Medulla oblongata (tissue), 1 donor: ENCODE measurements around the gene TRMT11.
A peak's percentile ranks its signal among the peaks of the same experiment; 100 is the strongest.
"Not testable (repeated sequence)": the region's sequence is repeated elsewhere in the genome, so short reads cannot be mapped to it uniquely, and the experiment has no call there.

Experiments
- DNase-seq: peaks from one replicate; pipeline ENCODE4 v3.0.0-alpha.2; 2015; ENCODE audit errors: extremely low spot score

The TRMT11 gene

DNA sequence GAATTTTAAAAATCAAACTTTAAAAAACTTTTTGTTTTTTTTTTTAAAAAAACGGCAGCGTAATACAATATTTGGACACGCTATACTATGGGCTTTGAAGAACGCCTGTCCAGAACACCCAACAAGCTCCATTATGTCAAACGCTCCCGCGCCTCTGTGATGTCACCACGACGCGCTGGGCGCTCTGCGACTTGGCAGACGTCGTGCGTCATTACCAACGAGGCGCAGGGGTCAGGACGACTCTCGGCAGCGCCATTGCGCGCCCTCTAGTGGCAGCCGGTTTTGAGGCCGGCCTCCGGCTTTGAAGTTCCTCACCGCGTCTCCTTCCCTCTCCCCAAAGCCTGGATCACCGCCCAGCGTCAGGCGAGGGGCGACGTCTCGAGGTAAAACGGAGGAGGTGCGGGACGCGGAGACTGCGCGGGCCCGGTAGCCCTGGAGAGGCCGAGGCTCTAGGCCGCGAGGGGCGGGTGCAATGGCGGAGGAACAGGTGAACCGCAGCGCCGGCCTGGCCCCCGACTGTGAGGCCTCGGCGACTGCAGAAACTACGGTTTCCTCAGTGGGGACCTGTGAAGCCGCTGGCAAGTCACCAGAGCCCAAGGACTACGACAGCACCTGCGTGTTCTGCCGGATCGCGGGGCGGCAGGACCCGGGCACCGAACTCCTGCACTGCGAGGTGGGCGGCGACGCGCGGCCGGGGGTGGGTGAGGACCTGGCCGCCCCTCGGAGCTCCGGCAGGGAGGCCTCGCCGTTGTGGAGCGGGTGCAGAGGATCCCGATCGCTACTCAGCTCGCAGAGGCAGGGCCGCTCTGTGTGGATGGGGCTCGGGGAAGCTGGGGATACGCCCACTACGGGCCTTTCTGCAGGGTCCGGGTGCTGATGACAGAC lies 29.6 kb upstream of the TRMT11 start, which contains the start of gene HINT3:
Gene HINT3, plus strand, starts transcription at position 265 of the 885 bp plus-strand sequence. Its CDS starts 208 bp downstream, at position 473.
- peak; percentile 98 for DNase-seq

GRCh38 chr6:125957391-125957693 lies 29.0 kb upstream of the TRMT11 start:
- DNase-seq, result no peak

DNA sequence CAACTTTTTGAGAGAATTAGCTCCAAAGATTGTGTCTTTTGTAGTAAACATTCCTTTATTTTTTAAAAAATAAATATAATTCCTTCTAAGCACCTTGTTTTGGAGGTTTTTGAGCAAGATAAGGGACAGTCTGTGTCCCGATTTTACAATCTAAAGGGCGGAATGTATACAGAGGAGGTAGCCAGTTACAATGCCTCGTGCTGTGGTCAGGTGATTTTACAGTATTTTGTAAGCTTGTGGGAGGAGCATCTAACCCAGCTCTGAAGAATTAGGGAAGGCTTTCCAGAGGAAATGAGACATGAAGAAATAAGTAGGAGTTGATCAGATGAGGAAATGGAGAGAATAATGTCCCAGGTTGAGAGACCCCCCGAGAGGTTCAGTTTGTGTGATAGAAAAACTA lies 28.5 kb upstream of the TRMT11 start:
- DNase-seq, result peak; percentile 86

DNA sequence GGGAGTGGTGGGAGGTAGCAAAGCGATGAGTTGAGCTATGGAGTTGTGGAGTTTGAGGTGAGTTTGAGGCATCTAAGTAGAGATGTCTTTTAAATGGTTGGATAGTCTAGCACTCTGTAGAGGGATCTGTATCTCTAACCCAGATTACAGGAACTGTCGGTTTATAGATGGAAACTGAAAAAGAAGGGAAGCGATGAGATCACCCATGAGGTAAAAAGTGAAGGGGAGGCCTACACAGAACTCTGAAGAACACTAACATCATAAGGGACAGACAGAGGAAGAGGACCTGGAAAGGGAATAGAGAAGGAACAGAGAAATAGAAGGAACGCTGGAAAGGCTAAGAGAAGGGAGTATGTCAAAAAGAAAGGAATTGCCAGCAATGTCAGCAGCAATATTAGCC lies 27.3 kb upstream of the TRMT11 start:
- DNase-seq, result no peak

- DNase-seq, result peak; percentile 73
Observed at GRCh38 chr6:125961117-125961516, 25.2 kb upstream of the TRMT11 start.

DNA sequence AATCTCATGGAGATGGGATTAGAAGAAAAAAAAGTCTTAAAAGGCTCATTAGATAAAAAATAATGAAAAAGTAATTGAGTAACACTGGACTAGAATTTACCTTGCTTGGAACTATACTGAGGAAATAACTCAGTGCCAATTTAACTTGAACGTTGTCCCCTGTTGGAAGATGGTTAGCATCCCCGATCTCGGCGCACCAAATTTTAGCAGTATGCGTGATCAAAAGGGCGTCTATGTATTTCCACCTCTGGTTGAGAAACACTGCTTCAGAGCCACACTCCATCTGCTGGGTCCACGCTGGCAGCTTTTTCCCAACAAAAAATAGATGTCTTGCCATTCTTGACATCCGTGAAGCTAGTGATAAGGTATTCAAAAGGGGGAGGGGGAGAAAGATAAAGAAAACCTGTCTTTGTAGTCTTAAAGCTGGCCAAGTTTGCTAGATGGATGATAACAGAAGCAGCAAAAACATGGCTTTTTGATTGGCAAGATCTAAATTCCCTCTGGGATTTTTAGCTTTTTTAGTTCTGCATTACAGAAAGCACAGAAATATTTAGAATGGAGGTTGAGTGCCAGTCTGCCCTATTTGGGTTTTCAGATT lies 23.3 kb upstream of the TRMT11 start:
- no peak for DNase-seq

DNA sequence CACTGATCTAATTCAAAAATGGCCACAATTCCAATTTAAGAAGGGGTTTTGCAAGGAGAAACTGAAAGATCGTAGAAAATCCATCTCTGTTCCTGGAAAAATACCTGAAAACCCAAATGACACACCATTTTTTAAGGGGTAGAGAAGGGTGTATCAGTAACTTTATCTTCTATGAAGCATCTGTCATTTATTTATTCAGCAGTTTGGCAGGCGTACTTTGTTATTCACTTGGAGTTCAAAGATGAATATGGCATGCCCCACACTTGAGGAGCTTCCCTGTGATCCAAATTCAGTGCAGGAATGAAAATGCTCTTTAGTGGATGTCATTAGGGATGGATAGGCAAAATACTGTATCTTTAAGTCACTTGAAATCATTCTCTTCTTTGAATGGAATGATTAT lies 22.5 kb upstream of the TRMT11 start:
- no peak for DNase-seq

- no peak for DNase-seq
Observed at GRCh38 chr6:125966569-125966968, 19.8 kb upstream of the TRMT11 start.

- DNase-seq, result no peak
Observed at GRCh38 chr6:125968493-125968892, 17.8 kb upstream of the TRMT11 start.

GRCh38 chr6:125970760-125971159 lies 15.6 kb upstream of the TRMT11 start:
- DNase-seq, result no peak

DNA sequence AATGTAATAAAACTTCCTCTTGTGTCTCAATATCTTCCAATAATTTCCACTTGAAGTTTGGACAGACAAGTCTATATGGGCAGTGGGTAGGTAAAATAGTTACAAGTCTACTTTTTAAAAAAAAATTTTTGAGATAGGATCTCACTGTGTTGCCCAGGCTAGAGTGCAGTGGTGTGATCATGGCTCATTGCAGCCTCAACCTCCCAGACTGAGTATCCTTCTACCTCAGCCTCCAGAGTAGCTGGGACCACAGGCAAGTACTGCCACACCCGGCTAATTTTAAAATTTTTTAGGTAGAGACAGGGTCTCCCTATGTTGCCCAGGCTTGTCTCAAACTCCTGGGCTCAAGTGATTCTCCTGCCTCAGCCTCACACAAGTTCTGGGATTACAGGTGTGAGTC lies 13.9 kb upstream of the TRMT11 start:
- DNase-seq, result not testable (repeated sequence)

GRCh38 chr6:125974214-125974866 lies 12.0 kb upstream of the TRMT11 start:
- peak; percentile 82 for DNase-seq

- no peak for DNase-seq
Observed at GRCh38 chr6:125979101-125979500, 7.2 kb upstream of the TRMT11 start.

GRCh38 chr6:125981571-125982185 lies 4.7 kb upstream of the TRMT11 start:
- DNase-seq, result no peak

DNA sequence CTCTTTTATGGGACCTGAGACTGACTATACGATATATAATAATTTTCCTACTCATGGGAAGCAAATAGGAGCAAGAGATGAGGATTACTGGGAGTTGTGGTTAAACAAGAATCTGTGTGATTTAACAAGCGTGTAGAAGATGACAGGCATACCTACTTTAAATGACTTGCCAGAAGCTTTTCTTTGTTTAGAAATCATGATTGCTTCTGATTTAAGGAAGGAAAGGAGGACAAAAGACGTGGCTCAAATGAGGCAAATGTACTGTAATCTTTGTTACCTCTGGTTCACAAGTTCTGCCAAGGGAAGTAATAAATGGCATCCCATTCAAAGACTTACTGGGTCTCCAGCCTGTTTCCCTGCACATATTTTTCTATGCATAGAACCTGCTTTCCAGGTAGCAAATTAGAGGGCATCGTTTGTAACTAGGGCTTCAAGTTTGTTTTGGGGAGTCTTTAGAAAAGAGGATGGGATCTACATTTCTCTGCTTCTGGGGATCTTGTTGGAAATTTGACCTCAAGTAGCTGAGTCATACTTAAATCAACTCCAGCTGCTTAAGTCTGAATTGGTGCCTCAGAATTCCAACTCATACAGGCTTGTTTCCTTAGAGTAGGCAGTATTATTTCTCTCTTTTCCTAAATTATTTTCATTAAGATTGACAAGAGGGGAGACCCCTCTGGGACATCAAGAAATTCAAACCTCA lies 2.9 kb upstream of the TRMT11 start:
- DNase-seq, result no peak

DNA sequence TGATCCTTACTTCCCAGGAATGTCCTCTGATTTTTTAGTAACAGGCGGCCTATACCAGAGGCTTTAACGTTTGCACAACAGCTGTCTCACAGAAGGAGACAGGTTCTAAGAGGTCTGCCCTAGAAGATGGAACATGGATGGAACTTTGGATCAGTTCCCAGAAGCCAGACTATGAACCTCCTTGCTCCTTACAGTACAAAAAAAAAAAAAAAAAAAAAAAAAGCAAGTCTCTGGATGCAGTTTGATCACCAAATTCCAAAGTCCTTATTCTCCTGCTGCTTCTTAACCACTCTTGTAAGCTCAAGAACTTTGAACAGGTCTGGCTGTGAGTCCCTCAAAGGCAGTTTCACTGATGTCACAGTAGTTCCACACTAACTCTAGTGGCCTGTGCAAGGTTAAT lies 2.0 kb upstream of the TRMT11 start:
- no peak for DNase-seq

DNA sequence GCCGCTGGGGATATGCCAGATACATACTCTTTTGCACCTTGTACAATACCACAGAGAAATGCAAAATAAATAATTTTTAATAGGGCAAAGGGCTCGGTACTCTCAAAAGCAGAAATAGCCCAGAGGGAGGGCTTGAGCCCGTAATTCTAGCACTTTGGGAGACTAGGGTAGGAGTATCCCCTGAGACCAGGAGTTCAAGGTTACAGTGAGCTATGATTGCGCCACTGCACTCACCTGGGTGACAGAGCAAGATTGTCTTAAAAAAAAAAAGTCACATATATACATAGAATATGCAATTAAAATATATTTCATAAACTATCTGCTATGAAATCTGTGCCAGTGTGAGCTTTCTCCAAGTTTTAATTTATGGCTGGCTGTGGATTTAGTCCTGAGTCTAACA lies 818 bp upstream of the TRMT11 start:
- DNase-seq, result no peak

GRCh38 chr6:125985979-125986300 lies 400 bp upstream of the TRMT11 start:
- no peak for DNase-seq

DNA sequence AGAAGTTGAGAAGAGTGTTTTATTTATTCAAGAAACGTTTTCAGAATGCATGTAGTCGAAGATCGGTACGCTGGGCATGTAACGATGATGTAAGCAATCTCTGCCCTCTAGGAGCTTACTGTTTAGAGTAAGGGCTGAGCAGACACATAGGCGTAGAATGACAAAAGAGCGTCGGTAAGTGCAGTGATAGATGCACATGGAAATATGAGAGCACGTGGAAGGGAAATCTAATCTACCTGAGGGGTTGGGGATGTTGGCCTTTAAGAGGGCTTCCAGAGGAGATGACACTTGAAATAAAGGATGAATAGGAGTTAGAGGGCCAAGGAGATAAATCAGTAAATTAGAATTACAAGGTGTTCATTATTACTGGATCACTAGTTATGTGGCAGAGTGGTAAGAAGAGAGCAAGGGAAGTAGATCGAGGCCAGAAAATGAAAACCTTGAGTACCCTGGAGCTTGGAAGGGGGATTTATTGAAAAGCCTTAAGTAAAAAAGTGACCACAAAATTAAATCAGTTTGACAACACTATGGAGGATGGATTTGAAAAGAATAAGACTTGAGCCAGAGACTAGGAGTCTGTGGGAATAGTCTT lies 782 bp downstream of the TRMT11 start:
- DNase-seq, result no peak

DNA sequence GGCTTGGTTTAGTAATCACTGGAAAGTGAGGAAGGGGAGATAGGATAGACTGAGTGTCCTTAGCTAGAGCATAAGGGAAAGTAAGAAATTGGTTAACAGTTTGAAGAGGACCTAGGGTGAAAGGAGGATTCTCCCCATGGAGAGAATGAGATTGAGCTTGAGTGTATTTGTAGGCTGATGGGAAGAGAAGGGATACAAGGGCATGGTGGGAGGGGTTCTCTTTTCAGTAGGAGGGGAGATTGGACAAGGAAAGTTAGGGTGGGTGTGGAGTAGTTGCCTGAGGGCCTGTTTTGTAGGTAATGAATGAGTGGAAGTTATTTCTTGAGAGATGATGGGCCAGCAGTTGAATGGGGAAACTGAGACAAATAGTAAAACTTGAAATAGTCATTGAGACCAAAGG lies 1.9 kb downstream of the TRMT11 start:
- no peak for DNase-seq

DNA sequence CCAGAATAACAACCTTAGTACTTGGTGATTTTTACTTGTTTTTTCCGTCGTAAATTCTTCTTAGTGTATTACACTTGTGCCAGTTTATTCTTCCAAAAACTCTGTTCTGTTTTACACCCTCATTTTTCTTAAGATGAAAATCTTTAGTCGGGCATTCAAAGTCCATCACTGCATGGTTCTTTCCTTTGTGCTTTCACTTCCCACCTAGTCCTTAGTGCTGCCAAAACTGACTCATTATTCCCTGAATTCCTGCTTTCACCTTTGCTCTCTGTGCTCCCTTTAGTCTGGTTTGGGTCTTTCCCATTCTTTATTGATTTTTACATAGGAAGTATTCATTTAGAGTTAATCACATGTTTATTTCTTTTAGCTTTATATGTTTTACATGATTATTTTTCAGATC lies 3.3 kb downstream of the TRMT11 start:
- DNase-seq, result no peak

DNA sequence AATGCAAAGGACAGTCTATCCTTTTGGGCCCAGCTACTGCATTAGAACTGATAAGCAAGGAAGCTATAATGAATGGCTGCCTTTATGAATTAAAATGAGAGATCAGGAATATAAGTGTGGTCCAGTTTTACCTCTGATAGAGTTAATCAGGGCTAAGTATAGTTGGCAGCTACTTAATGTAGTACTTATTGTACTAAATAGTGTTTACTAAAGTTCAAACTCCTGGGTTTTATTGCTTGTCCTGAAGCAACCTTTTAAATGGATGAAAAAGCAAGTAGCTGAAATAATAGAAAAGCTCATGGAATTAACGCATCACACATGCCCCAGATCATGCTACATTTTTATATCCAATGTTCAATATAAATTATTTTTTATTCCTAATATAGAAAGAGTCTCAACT lies 5.3 kb downstream of the TRMT11 start:
- DNase-seq, result no peak
